NT2/D1 (cell line): ENCODE measurements around the gene FHOD3.

ENCODE experiments used
- SUZ12 ChIP-seq: IDR thresholded peaks from 2 replicates; pipeline ENCODE4 v1.6.1; 2011; ENCODE audit not compliant: insufficient read length, insufficient read depth; ENCODE audit errors: extremely low read depth
- YY1 ChIP-seq: IDR thresholded peaks from 2 replicates; pipeline ENCODE4 v1.6.1; 2011; ENCODE audit not compliant: insufficient read length, insufficient read depth
- ZNF274 ChIP-seq: IDR thresholded peaks from 2 replicates; pipeline ENCODE4 v1.6.1; 2011; ENCODE audit warnings: mild to moderate bottlenecking, low read depth, low read length

DNA sequence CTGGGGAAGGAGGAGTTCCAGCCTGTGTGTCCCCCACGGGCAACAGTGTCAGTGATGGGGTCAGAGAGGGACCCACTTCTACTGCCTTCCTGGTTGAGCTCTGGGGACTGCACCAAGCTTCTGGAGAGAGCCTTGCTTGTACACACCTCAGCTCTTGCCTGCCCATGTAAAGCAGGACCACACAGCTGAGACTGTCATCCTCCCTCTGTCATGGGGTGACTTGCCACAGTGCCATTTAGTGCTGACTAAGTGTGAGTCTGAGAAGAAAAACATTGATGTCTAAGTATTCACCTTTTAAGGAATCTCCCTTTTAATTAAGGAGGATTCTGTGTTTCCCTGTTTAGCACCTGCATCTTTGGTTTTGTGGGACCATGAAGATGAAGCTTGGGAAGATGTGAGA lies 159.1 kb downstream of the FHOD3 start:
- TF ChIP-seq SUZ12 (no peak), YY1 (no peak), ZNF274 (no peak)
